ENCODE results near the gene ATP13A3.

The ATP13A3 gene

DNA sequence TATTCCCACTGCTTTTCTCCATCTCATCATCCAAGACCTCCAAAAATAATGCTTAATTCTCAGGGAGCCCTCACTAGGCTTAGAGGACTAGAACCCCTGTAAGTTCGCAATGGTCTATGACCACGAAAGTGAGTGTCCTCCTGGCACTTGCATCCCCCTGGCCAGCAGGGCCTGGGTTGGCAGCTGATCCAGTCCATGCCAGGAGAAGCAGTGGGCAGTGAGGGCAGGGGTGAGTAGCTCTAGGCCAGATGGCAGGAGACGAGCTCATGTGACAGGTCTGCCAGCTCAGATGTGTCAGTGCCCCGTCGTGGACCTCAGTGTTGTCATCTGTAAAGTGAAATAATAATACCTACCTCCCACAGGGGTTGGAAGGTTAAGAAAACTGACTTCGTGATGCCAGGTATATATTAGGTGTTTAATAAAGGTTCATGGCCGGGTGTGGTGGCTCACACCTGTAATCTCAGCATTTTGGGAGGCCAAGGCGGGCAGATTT, 98.8 kb downstream of the ATP13A3 start:
- FAIRE-seq = no peak

DNA sequence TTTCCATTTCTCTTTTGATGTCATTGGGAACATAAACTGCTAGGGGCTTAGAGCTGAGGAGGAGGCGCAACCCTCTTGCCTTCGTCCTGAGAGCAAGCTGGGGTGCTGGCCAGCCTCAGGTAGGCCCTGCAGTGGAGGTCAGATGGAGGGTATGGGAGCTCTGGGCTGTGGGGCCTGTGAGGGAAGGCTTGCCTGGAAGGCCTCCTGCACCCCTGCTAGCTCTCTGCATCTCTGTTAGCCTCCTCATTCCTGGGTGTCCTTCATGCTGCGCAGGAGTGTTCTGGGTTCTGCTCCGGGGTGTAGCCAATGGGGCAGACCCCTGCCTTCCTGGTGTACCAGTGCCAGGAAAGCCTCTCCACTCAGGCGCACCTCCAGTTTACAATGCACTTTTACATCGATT, 99.5 kb downstream of the ATP13A3 start:
- FAIRE-seq = no peak

DNA sequence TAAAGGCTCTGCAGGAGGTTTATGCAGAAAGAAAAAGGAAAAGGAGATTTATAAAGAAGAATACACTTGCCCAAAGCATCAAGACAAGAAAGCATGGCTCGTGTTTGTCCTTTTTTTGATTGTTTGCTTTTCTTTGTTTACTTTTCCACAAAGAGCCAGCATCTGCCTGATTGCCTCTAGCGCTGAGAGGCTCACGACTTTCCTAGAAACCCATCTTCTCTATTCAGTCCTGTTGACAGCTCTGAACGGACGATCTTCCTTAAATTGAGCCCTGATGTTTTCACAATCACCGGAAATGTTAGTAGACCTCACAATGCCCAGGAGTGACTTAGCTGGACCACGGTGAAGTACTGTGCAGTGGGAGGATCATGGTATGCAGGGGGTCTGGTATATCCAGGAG, 100.2 kb downstream of the ATP13A3 start:
- no peak for FAIRE-seq

DNA sequence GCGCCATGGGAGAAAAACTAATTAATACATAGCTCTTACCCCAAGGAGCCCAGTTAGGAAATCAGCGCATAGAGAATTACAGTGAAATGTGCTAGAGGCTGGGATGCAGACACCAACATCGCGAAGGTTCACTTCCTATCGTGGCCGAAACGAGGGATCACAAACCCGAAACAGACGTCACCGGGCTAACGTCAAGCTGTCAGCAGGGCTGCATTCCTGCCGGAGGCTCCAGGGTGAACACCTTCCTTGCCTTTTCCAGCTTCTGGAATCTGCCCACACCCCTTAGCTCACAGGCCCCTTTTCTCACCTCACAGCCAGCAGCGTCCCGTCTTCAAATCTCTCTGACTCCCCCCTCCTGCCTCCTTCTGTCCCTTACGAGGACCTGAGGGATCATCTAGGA, 100.7 kb downstream of the ATP13A3 start:
- no peak for FAIRE-seq

DNA sequence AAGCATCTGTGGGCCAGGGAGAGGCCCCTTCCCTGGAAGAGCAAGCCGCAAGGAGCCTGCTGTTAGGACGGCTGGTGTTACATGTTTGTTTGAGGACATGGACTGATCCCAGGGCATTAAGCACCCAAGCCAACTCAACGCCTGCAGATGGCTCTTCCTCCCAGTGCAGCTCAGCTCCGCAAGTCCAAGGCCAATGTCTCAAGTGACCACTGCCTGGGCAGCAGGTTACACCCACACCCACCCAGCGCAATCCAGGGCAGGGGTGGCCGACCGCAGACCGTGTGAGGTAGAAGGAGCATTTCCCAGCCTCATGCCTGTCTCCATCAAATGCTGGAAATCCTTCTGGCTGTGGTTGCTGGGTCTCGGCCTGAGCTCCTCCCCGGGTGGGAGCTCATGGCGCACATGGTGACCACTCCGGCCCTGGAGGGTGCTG, 102.2 kb downstream of the ATP13A3 start:
- FAIRE-seq = no peak

DNA sequence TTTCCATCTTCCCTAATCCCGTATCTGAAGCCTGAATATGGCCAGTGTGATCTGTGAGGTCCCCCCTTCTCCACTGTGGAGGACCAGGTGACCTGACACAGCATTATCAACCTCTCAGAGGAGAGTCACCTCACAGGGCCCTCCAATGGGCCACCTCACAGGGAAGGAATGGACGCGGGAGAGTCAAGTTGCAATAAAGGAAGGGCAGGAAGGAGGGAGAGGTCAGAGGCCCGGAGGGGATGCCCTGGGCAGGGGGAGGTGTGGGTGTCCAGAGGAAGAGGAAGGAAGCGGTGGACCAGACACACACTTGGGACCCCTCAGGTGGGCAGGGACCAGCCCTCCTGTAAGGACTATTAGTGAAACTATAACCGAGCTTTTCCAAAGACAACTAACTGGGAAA, 102.6 kb downstream of the ATP13A3 start:
- FAIRE-seq = no peak

DNA sequence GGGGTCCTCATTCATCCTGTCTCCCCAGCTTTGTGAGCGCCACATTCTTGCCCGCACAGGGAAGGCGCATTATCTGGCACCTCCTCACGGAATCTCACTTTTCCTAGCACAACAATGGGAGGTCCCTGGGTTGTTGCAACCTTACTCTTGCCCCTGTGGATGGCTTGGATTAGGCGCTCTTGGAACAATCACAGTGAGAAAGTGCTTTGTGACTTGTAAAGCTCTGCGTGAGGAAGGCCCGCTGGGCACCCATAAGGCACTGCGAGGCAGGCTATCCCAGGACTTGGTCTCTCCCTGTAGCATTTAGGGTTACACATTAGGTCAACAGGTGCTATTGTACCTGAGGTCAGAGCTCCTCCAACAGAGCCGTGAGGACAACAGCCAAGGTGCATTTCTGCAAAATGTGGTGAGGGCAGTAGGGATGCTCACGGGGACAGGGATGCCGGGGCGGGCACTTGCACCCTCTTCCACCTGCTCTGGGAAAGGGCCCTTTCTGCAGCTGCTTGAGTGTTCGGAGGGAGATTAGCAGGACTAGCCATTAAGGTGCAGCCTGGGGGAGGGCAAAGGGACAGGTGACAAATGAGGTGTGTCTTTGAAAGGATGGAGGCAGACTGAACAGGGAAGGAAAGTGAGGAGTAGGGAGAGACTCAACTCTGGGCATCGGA, 103.4 kb downstream of the ATP13A3 start:
- no peak for FAIRE-seq

DNA sequence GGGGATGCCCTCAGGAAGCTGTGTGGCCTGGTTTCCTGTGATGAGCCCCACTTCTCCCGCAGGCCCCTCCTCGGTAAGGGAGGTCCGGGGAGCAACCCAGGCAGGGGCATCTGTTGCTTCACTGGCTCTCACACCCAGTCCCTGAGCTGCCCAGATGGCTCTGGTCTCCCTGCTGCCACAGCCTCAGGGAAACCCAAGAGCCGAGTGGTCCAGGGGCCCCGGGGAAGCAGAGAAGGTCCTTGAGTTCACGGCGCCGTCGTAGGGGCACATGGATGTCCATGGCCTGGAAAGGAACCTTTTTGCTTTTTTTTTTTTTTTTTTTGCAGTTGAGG, 103.9 kb downstream of the ATP13A3 start:
- no peak for FAIRE-seq

DNA sequence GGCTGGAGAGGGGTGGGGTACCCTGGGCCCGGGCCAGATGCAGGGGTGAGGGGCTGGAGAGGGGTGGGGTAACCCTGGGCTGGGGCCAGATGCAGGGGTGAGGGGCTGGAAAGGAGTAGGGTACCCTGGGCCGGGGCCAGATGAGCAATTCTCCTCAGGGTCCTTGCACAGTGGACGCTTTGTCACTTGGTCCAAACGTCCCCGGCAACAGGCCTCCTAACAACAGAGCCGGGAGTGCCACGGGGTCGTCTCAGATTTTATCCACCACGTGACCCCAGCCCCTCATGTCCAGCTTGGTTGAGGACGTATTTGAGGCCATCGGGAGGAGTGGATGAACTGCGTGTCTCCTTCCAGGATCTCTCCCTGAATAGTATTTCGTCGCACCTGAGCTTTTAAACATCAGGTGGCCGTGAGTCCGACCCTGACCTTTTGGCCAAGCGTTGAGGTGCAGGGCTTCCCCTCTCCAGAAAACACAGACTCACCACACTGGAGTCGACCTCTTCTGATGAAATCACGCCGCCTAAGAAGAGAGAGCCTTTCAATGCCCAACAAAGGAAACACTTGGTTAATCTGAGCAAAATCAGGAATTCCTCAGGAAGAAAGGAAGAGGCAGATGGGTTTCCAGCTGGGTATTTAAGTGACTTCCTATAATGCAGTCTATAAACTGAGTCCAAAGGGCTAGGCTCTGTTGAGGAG, 104.5 kb downstream of the ATP13A3 start:
- FAIRE-seq = no peak

DNA sequence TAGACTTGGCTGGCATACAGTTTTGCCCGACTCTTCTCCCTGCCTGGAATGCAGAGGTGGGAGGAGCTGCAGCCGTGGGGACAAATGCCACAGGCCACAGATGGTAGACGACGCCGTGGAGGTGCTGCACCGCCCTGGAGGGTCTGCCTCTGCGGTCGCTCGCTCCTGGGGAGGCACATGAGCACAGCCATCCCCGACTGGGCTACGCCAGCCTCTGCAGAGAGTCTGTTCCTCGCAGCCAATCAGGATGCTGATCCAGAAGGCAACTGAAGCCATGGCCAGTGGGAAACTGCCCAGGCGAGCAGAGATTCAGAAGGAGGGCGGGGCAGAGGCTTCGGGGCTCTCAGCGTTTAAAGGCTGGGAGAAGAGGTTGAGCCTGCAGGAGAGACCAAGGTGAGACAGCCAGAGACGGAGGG, 105.3 kb downstream of the ATP13A3 start:
- no peak for FAIRE-seq

DNA sequence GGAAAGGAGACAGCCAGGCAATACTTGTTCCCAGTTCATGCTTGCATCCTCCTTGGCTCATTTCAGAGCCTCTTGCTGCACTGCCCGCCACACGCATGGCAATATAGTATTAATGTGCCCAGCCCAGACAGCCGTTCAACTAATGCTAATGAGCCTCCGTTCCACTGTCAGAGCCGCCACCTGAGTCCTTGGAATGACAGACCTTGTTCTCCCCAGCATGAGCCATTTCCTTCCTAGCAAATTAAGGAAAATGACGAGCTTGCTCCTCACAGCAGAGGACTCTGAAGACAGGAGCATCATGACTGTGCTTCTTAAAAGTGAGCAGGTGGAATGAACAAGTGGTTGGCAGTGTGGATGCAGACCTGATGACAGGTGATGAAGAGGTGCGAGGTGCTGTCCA, 106.5 kb downstream of the ATP13A3 start:
- FAIRE-seq = no peak

DNA sequence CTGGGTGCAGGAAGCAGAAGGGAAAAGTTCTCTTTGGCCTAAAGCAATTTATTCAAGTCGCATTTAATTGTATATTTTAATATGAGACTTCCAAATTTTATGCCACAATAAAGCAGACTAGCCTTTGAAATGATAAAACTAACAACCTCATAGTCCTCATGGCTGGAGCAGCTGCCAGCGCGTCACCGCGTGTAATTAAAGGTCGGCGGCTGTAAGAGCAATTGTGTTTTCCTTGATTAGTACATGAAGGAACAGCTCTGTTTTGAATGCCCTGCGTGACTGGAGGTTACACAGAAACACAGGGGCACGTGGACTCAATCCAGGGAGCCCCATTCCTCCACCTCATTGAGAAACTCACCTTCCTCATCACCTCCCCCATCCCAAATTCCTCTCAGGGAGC, 107.2 kb downstream of the ATP13A3 start:
- FAIRE-seq = no peak

DNA sequence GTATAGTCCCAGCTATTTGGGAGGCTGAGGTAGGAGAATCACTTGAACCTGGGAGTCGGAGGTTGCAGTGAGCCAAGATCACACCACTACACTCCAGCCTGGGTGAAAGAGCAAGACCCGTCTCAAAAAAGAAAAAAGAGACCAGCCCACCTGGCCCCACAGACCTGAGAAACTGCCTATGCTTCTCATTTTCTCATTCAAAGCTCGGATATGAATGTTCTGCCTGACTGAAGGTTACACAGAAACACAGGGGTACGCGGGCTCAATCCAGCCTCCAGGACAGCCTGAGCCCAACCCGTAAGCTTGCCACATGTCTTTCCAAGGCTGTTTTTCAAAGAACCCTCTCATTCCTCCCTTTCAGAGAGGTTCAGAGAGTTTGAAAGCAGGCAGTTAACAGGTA, 107.6 kb downstream of the ATP13A3 start:
- FAIRE-seq = no peak

DNA sequence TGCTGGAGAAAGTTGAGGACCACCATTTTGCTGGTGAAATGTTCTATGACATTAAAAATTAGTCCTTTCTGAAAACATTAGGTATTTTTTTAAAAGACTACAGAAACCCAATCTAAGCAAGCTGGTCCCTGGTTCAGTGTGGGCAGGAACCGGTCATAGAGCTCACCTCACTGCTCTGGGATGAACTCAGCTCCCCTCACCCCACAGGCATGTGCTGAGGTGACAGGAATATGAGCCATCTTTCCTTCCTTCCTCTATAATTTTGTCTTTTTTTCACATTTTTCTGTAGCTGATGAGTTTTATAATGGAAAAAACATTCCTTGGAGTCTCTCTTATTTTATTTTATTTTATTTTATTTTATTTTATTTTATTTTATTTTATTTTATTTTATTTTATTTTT, 109.1 kb downstream of the ATP13A3 start:
- FAIRE-seq = no peak

DNA sequence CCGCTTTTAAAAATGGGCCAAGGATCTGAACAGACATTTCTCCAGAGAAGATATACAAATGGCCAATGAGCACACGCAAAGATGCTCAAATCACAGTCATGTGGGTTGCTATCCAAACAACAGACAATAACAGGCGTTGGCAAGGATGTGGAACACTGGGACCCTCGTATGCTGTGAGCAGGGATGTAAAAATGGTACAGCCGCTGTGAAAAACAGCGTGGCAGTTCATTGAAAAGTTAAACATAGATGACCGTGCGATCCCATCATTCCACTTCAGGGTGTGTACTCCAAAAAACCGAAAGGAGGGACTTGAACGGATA, 110.6 kb downstream of the ATP13A3 start:
- FAIRE-seq = no peak

DNA sequence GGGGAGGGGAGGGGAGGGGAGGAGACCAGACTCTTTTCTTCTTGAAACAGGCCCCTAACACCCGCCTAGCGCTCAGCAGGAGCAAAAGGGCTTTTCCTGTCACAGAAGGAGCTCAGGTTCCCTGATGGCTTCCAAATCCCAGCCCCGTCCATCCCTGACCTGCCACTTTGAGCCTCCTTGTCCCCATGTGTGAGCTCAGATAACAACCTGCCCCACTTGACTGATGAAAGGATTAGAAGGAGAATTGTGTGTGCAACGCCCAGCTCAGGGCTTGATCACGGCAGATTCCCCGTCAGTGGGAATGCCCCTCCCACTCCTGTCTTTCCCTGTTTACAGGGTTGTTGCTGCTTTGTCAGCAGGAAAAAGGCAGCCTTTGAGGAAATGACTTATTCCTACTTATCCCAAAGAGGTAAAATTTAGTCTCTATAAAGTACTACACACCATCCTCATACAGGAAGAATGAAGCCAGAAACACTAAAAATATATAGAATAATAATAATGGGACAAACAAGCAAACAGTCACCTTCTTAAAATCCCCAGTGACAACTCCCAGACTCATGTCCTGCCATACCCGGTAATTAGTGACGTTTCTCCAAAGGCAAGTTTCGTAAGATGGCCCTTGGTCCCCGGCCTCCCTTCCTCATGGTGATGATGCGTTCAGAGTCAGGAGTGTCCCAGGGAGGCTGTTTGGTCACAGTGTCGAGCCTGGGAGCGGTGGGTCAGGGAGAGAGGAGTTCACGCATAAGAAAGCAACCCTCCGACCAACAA, 111.1 kb downstream of the ATP13A3 start:
- no peak for FAIRE-seq

DNA sequence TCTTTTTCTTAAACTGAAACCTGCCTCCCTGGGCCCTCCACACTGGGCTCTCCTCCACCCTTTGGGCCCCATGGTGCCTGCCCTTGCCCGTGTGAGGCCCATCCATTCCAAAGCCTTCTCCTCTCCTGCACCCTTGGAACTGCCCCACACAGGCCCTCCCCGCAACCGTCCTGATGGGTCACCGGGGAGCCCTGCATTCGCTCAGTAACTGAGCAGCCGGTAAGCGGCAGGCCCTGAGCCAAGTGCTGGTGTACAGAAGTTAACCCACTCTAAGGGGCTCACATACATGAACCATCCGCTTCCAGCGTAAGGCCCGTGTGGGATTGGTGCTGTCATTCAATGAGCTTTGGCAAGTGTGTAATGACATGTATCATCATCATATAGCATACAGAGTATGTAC, 111.9 kb downstream of the ATP13A3 start:
- FAIRE-seq = no peak

DNA sequence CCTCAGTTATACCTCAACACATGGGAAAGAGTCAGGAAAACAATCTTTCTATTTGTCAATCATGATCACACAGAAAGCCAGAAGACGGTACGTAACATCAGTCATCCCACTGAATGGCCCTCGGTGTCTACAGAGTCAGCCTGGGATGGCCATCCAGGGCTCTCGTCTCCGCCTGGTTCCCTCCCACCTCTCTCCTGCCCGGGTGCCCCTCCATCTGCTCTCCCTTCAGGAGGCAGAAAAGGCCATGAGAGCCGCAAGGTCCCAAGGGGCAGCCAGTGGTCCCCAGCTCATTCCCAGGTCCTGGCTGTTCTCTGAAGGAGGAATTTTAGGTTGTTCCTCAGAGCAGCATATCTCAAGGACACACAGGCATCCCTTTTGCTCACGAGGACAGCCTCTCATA, 112.9 kb downstream of the ATP13A3 start:
- no peak for FAIRE-seq

DNA sequence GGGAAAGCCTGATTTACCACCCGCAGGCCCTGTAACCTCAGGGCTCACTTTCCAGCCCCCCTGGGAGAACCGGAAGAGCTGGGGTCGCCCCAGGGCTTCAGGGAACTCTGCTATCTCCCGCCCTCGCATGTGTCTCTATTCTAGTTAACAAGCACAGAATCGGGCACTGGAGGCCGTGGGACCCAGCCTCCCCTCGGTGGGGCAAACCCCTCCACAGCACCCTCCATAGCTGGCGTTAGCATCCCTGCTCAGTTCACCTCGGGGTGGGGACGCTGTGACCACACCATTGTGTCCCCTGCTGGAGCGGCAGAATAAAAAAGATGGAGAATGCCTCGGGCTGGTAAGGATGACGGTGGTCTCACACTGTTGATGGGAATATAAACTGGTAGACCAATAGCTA, 113.8 kb downstream of the ATP13A3 start:
- FAIRE-seq = no peak

DNA sequence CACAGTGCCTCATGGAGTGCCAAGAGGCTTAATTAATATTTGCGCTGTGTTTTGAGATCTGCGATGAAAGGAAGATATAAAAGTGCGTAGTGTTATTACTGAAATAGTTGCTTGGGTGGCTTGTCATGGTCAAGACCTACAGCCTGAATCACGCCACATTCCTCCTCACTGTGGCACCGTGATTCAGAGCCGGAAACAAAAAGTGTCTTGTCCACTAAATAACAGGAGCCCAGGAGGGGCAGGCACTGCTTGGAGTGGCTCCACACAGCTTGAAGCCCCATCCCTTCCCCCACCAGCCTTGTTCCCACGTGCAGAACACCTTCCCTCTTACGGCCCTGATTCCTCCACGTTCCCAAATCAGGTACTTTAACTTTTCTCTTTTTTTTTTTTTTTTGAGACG, 116.0 kb downstream of the ATP13A3 start:
- no peak for FAIRE-seq

DNA sequence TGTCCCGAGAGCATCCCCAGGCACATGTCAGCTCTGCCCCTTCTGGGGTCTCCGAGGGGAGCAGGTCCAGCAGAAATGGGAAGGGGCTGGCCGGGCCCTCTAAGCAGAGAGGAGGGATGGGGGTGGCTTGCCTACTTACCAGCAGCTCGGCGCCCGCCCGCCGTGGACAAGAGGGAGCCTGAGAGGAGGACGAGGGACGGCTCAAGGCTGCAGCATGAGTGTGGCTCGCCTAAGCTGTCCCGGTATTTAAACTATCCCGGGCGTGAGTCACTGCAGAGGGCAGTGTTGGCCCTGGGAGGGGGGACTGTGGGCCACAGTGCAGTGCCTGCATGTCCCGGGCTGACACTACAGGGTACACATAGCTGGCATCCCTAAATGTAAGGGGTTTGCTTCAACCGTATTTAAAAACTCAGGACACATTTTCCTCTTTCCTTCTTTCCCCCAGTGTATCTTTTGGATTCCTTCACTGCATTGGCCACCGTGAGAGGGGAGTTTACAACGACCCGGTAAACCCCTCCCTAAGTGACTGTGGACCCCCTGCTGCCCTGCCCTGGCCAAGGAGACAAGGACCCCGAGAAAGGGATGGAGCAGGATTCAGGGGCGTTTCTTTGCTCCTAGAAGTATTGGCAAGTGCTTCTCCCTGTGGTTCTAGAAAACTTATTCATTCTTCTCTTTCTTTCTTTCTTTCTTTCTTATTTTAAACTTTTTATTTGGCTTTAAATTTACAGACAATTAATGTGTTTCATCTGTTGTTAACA, 117.1 kb downstream of the ATP13A3 start, which contains the start of gene LRRC15:
LRRC15 (minus strand) TSS at position 222 of the 758 bp plus-strand sequence. CDS start 8,700 bp downstream, outside the sequence.
- FAIRE-seq = no peak

DNA sequence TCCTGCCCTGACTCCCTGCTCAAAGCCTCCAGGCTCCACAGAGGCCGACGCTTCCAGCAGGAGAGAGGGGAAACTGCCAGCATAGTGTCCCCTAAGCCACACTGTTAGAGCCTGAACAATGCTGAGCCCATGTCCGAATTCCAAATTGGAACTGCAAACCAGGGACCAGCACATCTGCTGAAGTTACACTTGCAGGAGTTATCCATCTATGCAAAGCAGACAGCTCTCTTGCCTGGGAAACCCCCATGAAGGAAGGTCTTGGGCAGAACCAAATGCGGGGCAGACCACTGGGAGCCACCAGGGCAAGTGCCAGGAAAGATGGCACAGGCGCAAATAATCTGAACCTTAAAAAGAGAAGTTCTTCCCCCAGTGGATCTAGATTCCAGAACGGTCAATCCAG, 117.9 kb downstream of the ATP13A3 start:
- FAIRE-seq = no peak

All from A204.1 (cell line).